ENCODE measurements around the gene EDIL3.

The EDIL3 gene

DNA sequence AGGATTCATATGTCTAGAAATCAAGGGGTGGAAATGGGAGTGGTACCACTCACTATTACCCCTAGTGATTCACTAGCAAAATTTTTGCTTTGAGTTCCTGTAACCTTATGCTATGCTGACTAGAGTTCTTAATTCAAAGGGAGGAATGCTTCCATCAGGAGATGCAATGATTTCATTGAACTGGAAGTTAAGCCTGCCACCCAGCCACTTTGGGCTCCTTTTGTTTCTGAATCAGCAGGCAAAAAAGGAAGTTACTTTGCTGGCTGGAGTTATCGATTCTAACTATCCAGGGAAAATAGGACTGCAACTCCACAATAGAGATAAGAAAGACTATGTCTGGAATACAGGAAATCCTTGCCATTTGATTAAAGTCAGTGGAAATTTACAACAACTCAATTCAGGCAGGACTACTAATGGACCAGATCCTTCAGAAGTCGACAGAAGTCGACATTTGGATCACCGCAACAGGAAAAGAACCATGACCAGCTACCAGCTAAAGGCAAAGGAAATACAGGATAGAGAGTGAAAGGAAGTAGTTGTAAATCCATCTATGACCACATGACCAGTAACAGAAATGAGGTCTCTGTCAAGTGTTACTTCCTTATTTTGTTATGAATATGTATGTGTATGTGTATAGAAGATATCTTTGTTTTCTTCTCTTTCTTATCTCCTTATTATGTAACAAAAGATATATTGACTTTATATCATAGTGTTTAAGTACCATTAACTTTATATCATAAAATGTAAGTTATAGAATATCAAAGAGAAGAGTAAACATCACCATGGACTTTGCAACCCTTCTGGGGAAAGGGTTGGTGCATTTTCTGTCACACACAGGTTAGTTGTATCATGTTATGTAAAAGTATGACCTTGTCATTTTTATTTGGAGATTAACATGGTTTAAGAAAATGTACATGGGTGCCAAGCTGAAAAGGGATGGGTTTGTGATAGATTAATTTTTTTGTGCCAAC, 465.3 kb downstream of the EDIL3 start:
- H3K4me3 ChIP-seq (ENCODE audit: low read depth, low read length) = no peak overlapping the region
- TF ChIP-seq CTCF (IDR thresholded peaks at IDR 0.05; ENCODE audit: low read depth, low read length) = no peak

GRCh38 chr5:83917261-83917908, 467.3 kb downstream of the EDIL3 start:
- TF ChIP-seq CTCF (IDR thresholded peaks at IDR 0.05; ENCODE audit: low read depth, low read length) = no peak
- H3K4me3 ChIP-seq (ENCODE audit: low read depth, low read length) = no peak overlapping the region

GRCh38 chr5:83914662-83915418, 469.8 kb downstream of the EDIL3 start:
- no peak overlapping the region for H3K4me3 ChIP-seq (ENCODE audit: low read depth, low read length)
- TF ChIP-seq CTCF (IDR thresholded peaks at IDR 0.05; ENCODE audit: low read depth, low read length) = no peak

DNA sequence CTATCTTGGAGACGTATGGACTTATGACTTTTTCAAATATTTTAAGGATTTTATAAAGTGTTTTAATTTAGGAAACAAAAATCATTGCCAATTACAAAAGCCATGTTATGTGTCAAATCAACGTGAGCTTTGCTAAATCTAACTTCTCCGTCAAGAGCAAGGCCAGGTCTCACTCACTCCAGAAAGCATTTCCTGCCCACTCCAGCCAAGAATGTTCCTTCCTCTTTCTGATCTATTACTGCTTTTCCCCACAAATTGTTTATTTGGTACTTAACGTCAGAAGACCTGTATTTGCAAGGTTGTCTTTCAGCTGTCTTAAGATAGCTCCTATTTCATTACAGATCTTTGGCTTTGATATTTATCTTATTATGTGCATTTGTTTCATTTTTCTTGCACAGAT, 470.5 kb downstream of the EDIL3 start:
- TF ChIP-seq CTCF (IDR thresholded peaks at IDR 0.05; ENCODE audit: low read depth, low read length) = no peak
- no peak overlapping the region for H3K4me3 ChIP-seq (ENCODE audit: low read depth, low read length)

DNA sequence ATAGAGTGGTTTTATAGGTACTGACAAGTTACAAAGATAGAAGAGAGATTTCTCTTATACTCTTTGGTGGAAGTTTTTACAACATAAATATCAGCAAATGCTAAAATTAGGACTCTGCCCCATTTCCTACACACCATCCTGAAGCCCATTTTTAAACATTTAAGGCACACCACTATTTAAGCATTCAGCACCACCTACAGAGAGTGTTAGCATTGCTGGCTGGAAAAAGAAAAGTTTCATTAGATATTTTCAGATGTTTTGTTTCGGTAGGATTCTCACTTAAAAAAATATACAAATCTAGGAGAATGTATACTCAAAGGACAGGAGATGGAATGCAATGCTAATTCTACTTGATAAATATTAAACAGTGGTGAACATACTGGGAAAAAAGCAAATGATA, 471.1 kb downstream of the EDIL3 start:
- H3K4me3 ChIP-seq (ENCODE audit: low read depth, low read length) = no peak overlapping the region
- no peak for TF ChIP-seq CTCF (IDR thresholded peaks at IDR 0.05; ENCODE audit: low read depth, low read length)

DNA sequence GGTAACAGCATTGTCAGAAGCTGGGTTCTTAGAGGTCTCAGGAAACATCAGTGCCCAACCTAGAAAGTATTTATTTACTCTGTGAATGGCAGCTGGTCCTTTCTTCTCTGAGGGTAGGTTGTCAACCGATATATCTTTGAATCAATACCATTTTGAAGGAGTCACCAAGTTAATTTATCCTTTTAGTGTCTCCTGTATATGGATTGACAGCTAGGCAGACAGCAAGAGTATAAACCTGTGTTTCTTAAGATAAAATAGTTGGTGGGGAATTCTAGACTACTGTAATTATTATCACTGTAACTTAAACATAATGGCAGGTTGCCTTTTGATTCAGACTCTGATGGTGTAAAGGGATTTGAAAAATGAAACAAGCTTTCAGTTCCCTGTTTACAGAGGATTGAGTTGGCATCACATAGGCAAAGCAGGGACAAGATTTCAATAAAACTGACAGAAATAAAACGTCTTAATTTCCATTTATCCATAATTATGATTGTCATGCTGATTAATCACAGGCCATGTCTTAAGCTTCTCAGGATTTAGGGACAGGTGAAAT, 473.2 kb downstream of the EDIL3 start:
- H3K4me3 ChIP-seq (ENCODE audit: low read depth, low read length) = no peak overlapping the region
- no peak for TF ChIP-seq CTCF (IDR thresholded peaks at IDR 0.05; ENCODE audit: low read depth, low read length)

Measured in WI38 (cell line).